GM23338 (cell line): ENCODE results near the gene ZNF516. TPM values are rescaled to one million over a fixed set of nuclear protein-coding genes. Genes with fewer than 3 reads are reported as not detected.

Experiments
- ATAC-seq: fragments of 200-7000 bp; cut with Tn5 transposase; 3 replicates; pipeline ENCODE4 v1.9.1; 2020
- DNase-seq: peaks from one replicate; pipeline ENCODE4 v3.0.0-alpha.2; 2015; ENCODE audit warnings: low spot score
- H2AFZ ChIP-seq: fragments of 200-600 bp; sonication (generic); 2 replicates; pipeline ENCODE4 v1.8.0; 2016; ENCODE audit warnings: antibody characterized with exemption, mild to moderate bottlenecking, moderate library complexity
- H3F3A ChIP-seq: fragments of 200-600 bp; sonication (generic); replicated peaks from 2 replicates; pipeline ENCODE4 v1.8.0; 2017; ENCODE audit warnings: antibody characterized with exemption, mixed run types, low read depth
- H3K27ac ChIP-seq: fragments of 200-600 bp; sonication (generic); 2 replicates; pipeline ENCODE4 v1.6.1; 2016; ENCODE audit warnings: low read depth
- H3K27me3 ChIP-seq: fragments of 200-600 bp; sonication (generic); 2 replicates; pipeline ENCODE4 v1.8.0; 2016; ENCODE audit warnings: mild to moderate bottlenecking, mixed run types, moderate library complexity; ENCODE audit not compliant: insufficient read depth
- H3K36me3 ChIP-seq: fragments of 200-600 bp; sonication (generic); 2 replicates; pipeline ENCODE4 v1.8.0; 2016; ENCODE audit warnings: mild to moderate bottlenecking; ENCODE audit not compliant: insufficient read depth
- H3K4me1 ChIP-seq: fragments of 200-600 bp; sonication (generic); 2 replicates; pipeline ENCODE4 v1.8.0; 2016; ENCODE audit warnings: mild to moderate bottlenecking, moderate library complexity; ENCODE audit not compliant: insufficient read depth
- H3K4me2 ChIP-seq: fragments of 200-600 bp; sonication (generic); 2 replicates; pipeline ENCODE4 v1.7.1; 2017; ENCODE audit warnings: mixed run types
- H3K4me3 ChIP-seq: fragments of 200-600 bp; sonication (generic); 2 replicates; pipeline ENCODE4 v1.6.1; 2016; ENCODE audit warnings: mixed run types
- H3K79me2 ChIP-seq: fragments of 200-600 bp; sonication (generic); replicated peaks from 2 replicates; pipeline ENCODE4 v1.8.0; 2017; ENCODE audit warnings: mild to moderate bottlenecking; ENCODE audit not compliant: insufficient read depth
- H3K9me2 ChIP-seq: fragments of 200-600 bp; sonication (generic); 2 replicates; pipeline ENCODE4 v1.8.0; 2017; ENCODE audit not compliant: insufficient read depth
- H4K20me1 ChIP-seq: fragments of 200-600 bp; sonication (generic); replicated peaks from 2 replicates; pipeline ENCODE4 v1.8.0; 2017; ENCODE audit warnings: mild to moderate bottlenecking; ENCODE audit not compliant: insufficient read depth
- H3K27ac Mint-ChIP-seq: 2 replicates; pipeline ENCODE4 v1.8.0; 2020; ENCODE audit warnings: inconsistent platforms, mild to moderate bottlenecking, moderate library complexity, mixed read lengths
- H3K27me3 Mint-ChIP-seq: 3 replicates; pipeline ENCODE4 v1.8.0; 2022; ENCODE audit warnings: low read depth, mild to moderate bottlenecking, moderate library complexity, mixed read lengths, inconsistent platforms; ENCODE audit not compliant: insufficient read depth, poor library complexity
- H3K36me3 Mint-ChIP-seq: 3 replicates; pipeline ENCODE4 v1.8.0; 2021; ENCODE audit warnings: low read depth, mild to moderate bottlenecking, inconsistent platforms, moderate library complexity, mixed read lengths
- H3K4me1 Mint-ChIP-seq: 3 replicates; pipeline ENCODE4 v1.8.0; 2020; ENCODE audit warnings: mild to moderate bottlenecking, inconsistent platforms, mixed read lengths
- H3K4me3 Mint-ChIP-seq: 3 replicates; pipeline ENCODE4 v1.8.0; 2021; ENCODE audit warnings: moderate library complexity, mild to moderate bottlenecking, inconsistent platforms, mixed read lengths
- H3K9me3 Mint-ChIP-seq: 3 replicates; pipeline ENCODE4 v1.8.0; 2020; ENCODE audit warnings: moderate library complexity, mild to moderate bottlenecking, inconsistent platforms, mixed read lengths
- CREB1 ChIP-seq: fragments of 250-450 bp; sonication (Bioruptor Pico); IDR thresholded peaks from 2 replicates; pipeline ENCODE4 v1.5.0; 2020; ENCODE audit warnings: low read depth, mild to moderate bottlenecking, moderate library complexity
- EZH2phosphoT487 ChIP-seq: fragments of 200-600 bp; sonication (generic); IDR thresholded peaks from one replicate; pipeline ENCODE4 v1.8.1; 2018; ENCODE audit warnings: antibody characterized with exemption; ENCODE audit not compliant: unreplicated experiment
- JUNB ChIP-seq: IDR thresholded peaks from one replicate; pipeline ENCODE4 v1.6.1; 2016; ENCODE audit warnings: antibody characterized with exemption; ENCODE audit not compliant: unreplicated experiment
- NANOG ChIP-seq: IDR thresholded peaks from 2 replicates; pipeline ENCODE4 v1.6.1; 2016; ENCODE audit warnings: antibody characterized with exemption, borderline replicate concordance
- POLR2AphosphoS5 ChIP-seq: IDR thresholded peaks from 2 replicates; pipeline ENCODE4 v1.6.1; 2016; ENCODE audit warnings: antibody characterized with exemption, low read depth
- ZNF331 ChIP-seq: fragments of 250-450 bp; sonication (Bioruptor Pico); IDR thresholded peaks from 2 replicates; pipeline ENCODE4 v1.5.0; 2020; ENCODE audit warnings: low read depth, mild to moderate bottlenecking, moderate library complexity
- polyA plus RNA-seq: library from polyadenylated mRNA; unstranded; fragments of >200 nt; fragmentation: Nextera tagmentation; extraction: Ambion mirVana; gene quantifications from 2 replicates; pipeline ENCODE4 v1.2.1, GENCODE V29; 2016
- total RNA-seq: library from RNA; depleted of rRNA; stranded (reverse); fragments of >200 nt; shearing (Covaris generic); gene quantifications from 2 replicates; pipeline ENCODE4 v1.2.3, GENCODE V29; 2014
- TF ChIP-seq, protein P1 (sequence below): IDR thresholded peaks from one replicate; pipeline ENCODE4 v1.6.1; 2018; ENCODE audit warnings: antibody characterized with exemption; ENCODE audit not compliant: unreplicated experiment
- TF ChIP-seq, protein P2 (sequence below): fragments of 250-450 bp; sonication (Bioruptor Pico); IDR thresholded peaks from 2 replicates; pipeline ENCODE4 v1.5.0; 2020; ENCODE audit warnings: mild to moderate bottlenecking, moderate library complexity
- TF ChIP-seq, protein P3 (sequence below): IDR thresholded peaks from 2 replicates; pipeline ENCODE4 v1.6.1; 2016; ENCODE audit warnings: antibody characterized with exemption

The ZNF516 gene
- total and polyA plus RNA-seq, 2 experiments from 2014 or later: 11.9 to 24.2 TPM

DNA sequence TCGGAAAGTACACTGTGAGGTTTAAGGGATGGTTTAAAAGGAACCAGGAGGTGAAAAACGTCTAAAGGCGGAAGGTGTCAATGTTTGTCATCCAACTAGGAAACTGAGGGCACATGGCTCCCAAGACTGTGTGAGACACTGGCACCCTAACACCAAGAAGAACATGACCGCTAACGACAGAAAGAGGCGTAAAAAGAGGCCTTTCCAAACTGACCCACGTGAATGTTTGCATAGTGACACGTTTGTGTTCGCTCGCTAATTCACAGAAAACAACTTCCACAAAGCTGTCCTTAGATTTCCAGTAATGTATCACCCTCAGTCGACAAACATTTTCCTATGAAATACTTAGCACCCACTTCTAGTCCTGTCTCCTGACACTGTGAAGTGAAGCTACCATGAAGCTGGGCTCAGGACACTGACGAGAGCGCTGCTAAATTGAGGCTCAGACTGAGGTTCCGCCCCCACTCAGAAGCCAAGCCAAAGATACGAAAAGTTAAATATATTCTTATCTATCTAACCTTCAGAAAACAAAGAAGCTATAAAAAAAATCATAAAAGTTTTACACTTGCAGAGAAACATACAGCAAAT is 86.5 kb downstream of the ZNF516 start:
- no peak overlapping the region for H3K27ac Mint-ChIP-seq
- DNase-seq (no peak), ATAC-seq (no peak)
- no peaks in the 10 kb centered on the region for H3K79me2 ChIP-seq
- no peaks in the 10 kb centered on the region for H3K27me3 ChIP-seq
- TF ChIP-seq, protein P1, sequence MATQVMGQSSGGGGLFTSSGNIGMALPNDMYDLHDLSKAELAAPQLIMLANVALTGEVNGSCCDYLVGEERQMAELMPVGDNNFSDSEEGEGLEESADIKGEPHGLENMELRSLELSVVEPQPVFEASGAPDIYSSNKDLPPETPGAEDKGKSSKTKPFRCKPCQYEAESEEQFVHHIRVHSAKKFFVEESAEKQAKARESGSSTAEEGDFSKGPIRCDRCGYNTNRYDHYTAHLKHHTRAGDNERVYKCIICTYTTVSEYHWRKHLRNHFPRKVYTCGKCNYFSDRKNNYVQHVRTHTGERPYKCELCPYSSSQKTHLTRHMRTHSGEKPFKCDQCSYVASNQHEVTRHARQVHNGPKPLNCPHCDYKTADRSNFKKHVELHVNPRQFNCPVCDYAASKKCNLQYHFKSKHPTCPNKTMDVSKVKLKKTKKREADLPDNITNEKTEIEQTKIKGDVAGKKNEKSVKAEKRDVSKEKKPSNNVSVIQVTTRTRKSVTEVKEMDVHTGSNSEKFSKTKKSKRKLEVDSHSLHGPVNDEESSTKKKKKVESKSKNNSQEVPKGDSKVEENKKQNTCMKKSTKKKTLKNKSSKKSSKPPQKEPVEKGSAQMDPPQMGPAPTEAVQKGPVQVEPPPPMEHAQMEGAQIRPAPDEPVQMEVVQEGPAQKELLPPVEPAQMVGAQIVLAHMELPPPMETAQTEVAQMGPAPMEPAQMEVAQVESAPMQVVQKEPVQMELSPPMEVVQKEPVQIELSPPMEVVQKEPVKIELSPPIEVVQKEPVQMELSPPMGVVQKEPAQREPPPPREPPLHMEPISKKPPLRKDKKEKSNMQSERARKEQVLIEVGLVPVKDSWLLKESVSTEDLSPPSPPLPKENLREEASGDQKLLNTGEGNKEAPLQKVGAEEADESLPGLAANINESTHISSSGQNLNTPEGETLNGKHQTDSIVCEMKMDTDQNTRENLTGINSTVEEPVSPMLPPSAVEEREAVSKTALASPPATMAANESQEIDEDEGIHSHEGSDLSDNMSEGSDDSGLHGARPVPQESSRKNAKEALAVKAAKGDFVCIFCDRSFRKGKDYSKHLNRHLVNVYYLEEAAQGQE: no peak
- TF ChIP-seq, protein P2, sequence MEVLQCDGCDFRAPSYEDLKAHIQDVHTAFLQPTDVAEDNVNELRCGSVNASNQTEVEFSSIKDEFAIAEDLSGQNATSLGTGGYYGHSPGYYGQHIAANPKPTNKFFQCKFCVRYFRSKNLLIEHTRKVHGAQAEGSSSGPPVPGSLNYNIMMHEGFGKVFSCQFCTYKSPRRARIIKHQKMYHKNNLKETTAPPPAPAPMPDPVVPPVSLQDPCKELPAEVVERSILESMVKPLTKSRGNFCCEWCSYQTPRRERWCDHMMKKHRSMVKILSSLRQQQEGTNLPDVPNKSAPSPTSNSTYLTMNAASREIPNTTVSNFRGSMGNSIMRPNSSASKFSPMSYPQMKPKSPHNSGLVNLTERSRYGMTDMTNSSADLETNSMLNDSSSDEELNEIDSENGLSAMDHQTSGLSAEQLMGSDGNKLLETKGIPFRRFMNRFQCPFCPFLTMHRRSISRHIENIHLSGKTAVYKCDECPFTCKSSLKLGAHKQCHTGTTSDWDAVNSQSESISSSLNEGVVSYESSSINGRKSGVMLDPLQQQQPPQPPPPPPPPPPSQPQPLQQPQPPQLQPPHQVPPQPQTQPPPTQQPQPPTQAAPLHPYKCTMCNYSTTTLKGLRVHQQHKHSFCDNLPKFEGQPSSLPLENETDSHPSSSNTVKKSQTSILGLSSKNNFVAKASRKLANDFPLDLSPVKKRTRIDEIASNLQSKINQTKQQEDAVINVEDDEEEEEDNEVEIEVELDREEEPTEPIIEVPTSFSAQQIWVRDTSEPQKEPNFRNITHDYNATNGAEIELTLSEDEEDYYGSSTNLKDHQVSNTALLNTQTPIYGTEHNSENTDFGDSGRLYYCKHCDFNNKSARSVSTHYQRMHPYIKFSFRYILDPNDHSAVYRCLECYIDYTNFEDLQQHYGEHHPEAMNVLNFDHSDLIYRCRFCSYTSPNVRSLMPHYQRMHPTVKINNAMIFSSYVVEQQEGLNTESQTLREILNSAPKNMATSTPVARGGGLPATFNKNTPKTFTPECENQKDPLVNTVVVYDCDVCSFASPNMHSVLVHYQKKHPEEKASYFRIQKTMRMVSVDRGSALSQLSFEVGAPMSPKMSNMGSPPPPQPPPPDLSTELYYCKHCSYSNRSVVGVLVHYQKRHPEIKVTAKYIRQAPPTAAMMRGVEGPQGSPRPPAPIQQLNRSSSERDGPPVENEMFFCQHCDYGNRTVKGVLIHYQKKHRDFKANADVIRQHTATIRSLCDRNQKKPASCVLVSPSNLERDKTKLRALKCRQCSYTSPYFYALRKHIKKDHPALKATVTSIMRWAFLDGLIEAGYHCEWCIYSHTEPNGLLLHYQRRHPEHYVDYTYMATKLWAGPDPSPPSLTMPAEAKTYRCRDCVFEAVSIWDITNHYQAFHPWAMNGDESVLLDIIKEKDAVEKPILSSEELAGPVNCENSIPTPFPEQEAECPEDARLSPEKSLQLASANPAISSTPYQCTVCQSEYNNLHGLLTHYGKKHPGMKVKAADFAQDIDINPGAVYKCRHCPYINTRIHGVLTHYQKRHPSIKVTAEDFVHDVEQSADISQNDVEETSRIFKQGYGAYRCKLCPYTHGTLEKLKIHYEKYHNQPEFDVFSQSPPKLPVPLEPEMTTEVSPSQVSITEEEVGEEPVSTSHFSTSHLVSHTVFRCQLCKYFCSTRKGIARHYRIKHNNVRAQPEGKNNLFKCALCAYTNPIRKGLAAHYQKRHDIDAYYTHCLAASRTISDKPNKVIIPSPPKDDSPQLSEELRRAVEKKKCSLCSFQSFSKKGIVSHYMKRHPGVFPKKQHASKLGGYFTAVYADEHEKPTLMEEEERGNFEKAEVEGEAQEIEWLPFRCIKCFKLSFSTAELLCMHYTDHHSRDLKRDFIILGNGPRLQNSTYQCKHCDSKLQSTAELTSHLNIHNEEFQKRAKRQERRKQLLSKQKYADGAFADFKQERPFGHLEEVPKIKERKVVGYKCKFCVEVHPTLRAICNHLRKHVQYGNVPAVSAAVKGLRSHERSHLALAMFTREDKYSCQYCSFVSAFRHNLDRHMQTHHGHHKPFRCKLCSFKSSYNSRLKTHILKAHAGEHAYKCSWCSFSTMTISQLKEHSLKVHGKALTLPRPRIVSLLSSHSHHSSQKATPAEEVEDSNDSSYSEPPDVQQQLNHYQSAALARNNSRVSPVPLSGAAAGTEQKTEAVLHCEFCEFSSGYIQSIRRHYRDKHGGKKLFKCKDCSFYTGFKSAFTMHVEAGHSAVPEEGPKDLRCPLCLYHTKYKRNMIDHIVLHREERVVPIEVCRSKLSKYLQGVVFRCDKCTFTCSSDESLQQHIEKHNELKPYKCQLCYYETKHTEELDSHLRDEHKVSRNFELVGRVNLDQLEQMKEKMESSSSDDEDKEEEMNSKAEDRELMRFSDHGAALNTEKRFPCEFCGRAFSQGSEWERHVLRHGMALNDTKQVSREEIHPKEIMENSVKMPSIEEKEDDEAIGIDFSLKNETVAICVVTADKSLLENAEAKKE (CRISPR knock-in tag): no peak
- TF ChIP-seq POLR2AphosphoS5 (no peak), ZNF331 (no peak), EZH2phosphoT487 (no peak), CREB1 (CRISPR knock-in tag) (no peak), NANOG (no peak), JUNB (no peak)
- TF ChIP-seq, protein P3, sequence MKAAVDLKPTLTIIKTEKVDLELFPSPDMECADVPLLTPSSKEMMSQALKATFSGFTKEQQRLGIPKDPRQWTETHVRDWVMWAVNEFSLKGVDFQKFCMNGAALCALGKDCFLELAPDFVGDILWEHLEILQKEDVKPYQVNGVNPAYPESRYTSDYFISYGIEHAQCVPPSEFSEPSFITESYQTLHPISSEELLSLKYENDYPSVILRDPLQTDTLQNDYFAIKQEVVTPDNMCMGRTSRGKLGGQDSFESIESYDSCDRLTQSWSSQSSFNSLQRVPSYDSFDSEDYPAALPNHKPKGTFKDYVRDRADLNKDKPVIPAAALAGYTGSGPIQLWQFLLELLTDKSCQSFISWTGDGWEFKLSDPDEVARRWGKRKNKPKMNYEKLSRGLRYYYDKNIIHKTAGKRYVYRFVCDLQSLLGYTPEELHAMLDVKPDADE: no peak
- 0 out of 2 replicates have a peak, but pooled peaks cover 3% of the 10 kb centered on the region for H3K4me1 ChIP-seq
- no peaks in the 10 kb centered on the region for H3K36me3 ChIP-seq
- H3K27ac ChIP-seq: no peak overlapping the region
- H3K4me2 ChIP-seq: no peak overlapping the region
- H3K9me2 ChIP-seq: no peaks in the 10 kb centered on the region
- peaks cover 9% of the 10 kb centered on the region; the same call in 2 of the 3 replicates for H3K36me3 Mint-ChIP-seq
- 0 out of 3 replicates have a peak, but pooled peaks cover 3% of the 10 kb centered on the region for H3K9me3 Mint-ChIP-seq
- H3K4me3 Mint-ChIP-seq: no peak overlapping the region
- H4K20me1 ChIP-seq: peaks cover 7% of the 10 kb centered on the region; the same call in 1 of the 2 replicates
- H3K27me3 Mint-ChIP-seq: peaks cover 3% of the 10 kb centered on the region
- H3F3A ChIP-seq: no peaks in the 10 kb centered on the region
- H3K4me3 ChIP-seq: no peak overlapping the region
- peaks cover 10% of the 10 kb centered on the region for H3K4me1 Mint-ChIP-seq
- no peak overlapping the region for H2AFZ ChIP-seq
